HG02981 (cell line): ENCODE measurements around the gene KRTAP9-7.

Source experiments
- ATAC-seq: cut with Tn5 transposase; IDR thresholded peaks from one replicate; pipeline ENCODE4 v1.9.1; 2021; ENCODE audit warnings: mild to moderate bottlenecking, moderate library complexity; ENCODE audit not compliant: unreplicated experiment

Gene KRTAP9-7

DNA sequence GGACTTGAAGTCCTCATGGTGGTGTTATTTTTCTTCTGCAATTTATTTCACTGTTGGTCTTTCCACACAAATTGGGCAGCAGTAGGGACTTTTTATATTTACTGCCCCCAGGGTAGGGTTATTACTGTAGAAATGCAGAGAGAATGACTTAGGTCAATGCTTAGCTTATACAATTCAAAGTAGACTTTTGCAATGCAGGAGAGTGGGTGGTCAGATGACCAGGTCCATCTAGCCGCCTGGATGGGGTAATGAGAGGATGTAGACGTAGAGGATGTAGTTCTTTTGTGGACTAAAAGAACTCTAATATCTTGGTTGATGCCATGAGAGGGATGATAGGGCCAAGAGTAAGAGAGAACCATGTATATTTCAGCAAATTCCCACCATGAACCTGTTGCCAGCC, 42.7 kb downstream of the KRTAP9-7 start:
- ATAC-seq = no peak

DNA sequence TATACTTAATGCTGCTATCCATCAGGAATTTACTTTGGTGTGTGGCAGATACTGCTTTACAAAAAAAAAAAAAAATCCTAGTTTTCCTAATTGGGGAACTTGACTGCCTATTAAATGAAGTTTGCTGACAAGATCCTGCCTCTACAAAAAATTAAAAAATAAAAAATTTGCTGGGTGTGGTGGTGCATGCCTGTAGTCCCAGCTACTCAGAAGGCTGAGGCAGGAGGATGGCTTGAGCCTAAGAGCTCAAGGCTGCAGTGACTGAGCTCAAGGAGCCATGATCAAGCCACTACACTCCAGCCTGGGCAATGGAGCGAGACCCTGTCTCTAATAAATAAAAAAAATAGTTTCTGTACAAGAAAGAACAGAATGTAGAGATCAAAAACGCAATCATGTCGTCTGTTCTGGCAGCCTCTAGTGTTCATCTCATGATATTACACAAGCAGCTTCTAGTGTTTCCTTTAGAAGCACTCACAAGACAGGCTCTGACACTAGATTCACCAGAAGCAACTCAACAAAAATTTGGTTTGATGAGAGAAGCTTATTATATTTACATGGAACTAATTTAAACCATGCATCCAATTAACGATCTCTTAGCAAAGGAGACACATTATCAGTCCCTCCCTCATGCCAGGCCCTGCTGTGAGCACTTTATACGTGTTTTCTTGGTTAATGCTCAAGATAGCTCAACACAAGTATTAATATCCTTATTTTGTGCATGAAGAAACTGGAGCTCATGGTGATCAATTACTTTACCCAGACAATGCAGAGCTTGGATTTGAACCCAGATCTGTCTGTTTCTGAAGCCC, 46.8 kb downstream of the KRTAP9-7 start:
- ATAC-seq = no peak

DNA sequence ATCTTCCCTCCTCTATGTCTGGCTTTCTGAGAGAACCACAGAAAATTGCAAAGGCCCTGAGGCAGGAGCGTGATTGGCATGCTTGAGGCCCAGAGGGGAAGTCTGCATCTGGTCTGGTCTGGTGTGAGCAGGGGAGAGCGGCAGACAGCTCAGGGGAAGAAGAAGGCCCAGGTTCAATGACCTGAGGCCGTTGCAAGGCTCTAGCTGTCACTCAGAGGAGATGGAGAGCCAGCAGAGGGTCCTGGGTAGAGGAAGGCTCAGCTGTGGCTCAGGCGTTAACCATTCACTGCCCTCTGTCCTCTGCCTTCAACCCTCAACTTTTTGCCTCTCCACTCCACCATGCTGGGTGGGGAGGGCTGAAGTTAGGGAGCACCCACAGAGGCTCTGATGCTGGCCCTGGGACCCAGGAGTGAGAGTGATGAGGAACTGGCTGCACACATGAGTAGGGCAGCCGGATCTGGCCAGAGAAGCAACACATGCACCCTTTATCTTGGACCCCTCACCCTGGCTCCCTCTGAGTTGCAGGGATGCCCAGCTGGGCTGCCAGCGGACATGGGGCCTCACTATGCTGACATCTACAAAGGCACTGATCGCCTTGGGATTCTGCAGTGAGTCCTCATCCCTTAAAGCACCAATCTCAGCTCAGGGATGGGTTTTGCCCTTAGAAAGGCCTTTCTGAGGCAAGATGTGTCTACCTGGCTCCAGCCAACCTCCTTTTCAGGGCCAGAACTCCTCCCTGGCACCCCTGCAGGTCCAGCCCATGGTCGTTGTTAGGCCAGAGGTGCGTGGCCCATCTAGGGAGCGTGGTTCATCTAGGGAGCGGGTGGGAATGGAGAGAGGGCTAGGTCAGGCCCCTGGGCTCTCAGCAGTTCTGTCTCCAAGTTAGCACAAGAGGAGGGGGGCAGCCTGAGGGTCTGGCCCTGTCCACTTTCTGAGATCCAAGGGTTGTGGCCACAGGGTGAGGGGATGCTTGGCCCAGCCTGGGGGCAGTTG, 47.7 kb downstream of the KRTAP9-7 start:
- no peak for ATAC-seq

DNA sequence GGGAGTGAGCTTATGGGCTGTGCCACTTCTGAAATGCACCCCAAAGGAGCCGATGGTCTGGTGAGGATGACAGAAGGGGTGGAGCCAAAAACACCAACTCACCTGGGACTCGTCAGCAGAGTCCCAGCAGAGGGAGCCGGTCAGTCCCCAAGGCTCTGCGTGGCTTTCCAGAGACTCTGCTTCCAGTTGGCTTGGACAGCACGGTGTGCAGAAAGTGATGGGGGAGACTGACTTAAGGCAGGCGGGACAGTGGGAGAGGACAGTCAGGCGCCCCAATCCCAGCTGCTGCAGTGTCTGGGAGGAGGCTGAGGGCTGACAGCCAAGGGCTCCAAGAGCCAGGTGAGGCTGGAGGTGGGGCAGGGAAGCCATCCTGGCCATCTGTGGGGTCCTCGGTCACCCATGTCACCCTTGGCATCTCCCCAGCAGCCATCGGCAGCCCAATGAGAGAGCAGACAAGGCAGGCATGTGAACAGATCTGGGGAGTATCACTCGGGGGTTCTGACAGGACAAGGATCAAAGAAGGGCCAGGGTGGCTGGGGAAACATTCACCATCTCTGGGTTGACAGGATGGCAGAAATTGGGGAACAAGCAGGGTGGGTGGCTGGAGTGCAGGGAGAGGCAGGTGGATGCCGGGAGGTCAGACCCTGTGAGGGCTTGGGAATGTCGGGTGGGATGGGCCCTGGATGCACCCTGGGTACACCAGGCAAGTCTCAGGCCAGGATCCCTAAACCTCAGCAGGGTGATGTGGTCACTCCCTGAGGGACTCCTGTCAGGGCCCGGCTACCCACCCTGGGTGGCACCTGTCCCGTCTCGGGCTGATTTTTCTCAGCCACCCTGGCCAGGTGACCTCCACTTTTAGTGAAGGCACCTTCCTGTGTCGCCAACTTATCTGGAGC, 48.9 kb downstream of the KRTAP9-7 start:
- ATAC-seq = no peak

DNA sequence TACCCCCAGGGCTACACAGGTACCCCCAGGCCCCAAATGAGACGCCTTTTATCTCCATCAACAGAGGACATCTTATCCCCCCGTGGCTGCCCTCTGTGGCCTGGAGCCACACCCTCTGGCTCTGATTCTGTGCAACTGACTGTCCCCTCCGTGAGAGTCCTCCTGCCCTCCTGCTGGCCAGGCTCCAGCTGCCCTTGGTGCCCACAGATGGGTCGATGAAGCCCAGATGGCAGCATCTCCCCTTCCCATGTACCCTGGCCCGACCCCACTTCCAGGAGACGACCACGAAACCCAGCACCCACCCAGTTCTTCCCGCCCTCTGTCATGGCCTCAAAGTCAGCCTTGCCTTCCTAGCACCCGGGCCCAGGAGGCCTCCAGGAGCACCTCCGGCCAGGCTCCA, 49.6 kb downstream of the KRTAP9-7 start:
- ATAC-seq = no peak

DNA sequence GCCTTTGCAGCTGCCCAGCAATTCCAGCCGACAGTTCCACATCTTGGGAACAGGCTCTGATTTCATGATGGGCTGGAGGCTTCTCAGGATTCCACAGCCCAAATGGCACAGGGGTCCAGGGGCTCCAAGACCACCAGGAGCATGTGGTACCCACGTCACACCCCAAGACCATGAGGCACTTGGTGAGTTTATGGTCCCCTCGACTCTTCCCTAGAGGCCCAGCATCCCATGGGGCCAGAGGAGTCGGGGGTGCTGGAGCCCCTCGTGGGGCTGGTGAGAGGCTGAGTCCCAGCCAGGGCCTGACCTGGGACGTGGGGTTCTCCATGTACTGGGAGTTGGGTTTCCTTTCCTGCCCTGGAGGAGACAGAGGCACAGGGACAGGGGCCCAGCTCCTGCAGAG, 50.1 kb downstream of the KRTAP9-7 start:
- no peak for ATAC-seq
